Measurements from ENCODE around the gene TRAPPC12.
A peak's percentile ranks its signal among the peaks of the same experiment; 100 is the strongest.
"Not testable (repeated sequence)": the region's sequence is repeated elsewhere in the genome, so short reads cannot be mapped to it uniquely, and the experiment has no call there.

Gene TRAPPC12

DNA sequence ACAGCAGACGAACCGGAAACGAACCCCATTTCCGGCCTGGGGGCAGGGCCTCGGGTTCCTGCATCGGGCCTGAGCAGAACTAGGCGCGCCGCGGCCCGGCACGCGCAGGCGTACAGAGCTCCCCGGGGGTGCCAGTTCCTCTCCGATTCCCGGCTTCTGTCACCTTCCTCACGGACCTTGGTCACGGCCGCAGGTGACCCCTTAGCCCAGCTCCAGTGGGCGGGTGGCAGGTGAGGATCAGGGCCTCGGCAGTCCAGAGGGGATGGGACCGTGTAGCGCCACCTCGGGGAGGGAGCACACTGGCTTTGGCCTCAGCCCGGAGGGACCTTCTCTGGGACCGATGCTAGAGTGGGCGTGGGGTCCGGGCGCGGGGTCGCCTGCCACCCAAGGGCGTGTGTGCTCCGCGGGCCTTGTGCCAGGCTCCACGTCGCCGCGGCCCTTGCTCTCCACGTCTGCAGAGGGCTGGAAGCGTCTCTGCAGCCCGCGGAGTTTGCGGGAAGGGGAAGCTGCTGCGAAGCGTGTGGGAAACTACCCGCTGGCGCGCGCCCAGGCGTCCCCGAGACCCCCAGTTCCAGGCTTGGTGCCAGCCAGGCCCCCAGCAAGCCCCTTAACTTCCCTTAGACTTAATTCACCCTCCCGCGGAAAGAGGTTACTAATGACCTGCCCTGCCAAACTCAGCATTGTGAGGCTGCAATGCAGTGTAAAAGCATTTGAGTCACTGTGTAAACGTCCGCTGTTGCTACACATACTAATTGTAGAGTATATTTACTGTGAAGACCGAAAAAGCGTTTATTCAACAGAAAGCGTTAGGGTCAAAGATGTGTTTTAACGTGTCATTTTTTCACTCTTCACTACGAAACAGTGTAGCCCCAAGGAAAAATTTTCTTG lies at the start of gene TRAPPC12:
Gene TRAPPC12 (plus strand): TSS at position 48 of the 888 bp plus-strand sequence. CDS start 7,930 bp downstream, outside the sequence.
- peak; percentile 85 for DNase-seq (ENCODE audit: low read depth)

DNA sequence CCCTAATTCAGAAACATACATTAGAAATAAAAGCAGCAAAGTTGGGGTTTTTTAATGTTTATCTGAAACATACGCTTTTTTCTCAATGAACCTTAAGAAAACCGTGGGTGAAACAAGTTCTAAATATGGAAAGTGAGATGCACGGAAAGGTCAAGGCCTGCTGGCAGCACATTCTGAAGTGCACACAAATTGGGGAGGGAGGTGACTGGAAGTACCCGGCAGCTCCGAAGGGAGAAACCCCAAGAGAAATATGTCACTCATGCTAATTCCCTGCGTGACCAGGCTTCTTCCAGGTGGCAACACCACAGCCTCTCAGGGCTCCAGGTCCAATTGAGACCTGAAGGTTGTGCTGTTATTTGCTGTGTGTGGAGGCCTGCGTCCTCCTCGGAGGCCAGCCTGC lies 47.4 kb upstream of the TRAPPC12 start:
- DNase-seq (ENCODE audit: low read depth) = no peak

DNA sequence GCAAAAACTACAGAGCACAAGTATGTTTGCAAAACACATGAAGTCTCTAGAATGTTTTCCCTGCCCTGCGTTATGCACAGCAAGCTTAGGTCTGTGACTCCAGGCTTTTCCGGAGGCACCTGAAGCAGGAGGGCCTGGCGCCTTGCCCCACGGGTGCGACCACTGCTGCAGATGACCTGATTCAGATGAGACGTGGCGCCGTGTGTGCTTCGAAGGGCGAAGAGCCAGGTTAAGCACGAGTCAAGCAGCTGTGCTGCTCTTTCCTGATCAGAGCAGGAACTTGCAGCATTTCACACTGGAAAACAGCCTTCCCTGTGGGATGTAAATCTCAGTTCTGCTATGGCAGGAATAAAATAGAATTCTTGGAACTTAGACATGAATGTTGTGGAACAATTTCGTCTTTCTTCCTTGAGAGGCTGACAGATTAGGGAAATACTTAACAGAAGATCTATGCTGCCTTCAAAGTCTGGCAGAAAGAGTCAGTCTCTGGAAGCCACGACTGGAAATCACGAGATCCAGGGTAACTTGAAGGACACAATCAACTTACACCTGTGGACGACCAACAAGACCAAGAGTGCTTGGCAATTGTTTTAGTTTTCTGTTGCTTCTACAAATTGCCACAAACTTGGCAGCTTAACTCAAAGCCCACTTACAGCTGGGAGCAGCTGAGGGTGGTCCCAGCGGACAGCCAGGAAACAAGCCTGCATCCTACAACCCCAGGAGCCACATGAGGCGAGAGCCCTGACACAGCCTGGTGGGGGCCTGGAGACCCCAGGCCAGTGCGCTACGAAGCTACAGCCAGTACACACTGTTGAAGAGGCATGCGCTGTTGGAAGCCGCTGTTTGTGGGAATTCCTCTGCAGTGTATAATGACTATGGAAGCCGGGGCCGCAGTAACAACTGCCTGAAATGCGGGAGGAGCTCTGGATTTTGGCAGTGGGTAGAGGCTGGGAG lies 44.8 kb upstream of the TRAPPC12 start:
- no peak for DNase-seq (ENCODE audit: low read depth)

DNA sequence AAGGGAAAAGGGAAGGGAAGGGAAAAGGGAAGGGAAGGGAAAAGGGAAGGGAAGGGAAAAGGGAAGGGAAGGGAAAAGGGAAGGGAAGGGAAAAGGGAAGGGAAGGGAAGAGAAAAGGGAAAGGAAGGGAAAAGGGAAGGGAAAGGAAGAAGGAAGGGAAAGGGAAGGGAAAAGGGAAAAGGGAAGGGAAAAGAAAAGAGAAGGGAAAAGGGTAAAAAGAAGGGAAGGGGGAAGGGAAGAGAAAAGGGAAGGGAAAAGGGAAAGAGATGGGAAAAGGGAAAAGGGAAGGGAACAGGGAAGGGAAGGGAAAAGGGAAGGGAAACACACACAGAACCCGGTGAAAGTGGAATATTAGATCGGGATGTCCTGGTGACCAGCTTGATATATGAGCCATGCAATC lies 42.6 kb upstream of the TRAPPC12 start:
- no peak for DNase-seq (ENCODE audit: low read depth)

DNA sequence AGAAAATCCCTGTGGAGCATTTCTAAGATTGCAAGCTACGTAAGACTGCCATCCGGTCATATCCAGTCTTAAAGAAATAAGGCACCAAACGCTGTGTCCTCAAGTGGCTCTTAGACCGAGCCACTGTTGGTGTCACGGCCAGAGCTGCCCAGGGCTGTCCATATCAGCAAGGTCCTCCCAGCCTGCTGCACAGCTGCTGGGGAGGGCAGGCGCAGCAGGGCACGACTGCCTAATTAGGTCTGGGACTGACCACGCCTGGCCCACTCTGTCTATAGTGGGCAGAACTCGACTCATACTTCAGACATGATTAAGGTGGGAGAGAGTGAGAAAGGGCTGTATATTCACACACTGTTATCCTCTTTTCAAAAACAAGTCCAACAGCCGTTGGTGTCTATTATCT lies 41.2 kb upstream of the TRAPPC12 start:
- DNase-seq (ENCODE audit: low read depth) = no peak

DNA sequence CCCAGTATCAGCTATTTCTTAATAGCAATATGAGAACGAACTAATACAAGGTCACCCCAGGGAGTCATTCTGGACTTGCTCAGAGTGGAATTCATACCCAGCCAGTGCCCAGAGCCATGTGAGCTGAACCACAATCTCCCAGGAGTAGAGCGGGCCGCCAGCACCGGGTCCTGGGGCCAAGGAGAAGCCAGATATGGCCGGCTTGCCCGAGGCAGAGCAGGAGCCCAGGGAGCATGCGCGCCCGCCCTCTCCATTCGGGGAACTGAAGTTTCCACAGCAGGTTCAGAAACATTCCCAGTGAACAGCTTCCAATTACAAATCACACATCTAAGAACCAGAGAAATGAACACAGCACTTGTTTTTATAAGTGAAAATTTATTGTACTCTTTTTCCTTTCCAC lies 39.4 kb upstream of the TRAPPC12 start:
- DNase-seq (ENCODE audit: low read depth) = no peak

DNA sequence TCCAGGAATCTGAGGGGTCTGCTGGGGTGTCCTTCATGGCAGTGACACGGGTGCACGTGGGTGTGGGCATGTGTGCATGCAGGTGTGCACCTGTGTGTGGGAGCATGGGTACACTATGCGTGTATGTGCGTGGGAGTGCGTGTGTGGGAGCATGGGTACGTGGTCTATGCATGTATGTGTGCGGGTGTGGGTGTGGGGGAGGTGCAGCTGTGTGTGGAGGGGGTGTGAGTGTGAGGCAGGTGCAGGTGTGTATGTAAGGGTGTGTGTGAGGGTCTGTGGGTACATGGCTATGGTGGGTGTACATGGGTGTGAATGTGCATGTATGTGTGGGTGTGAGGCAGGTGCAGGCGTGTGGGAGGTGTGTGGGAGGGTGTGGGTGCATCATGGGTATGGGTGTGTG lies 38.2 kb upstream of the TRAPPC12 start:
- DNase-seq (ENCODE audit: low read depth) = no peak

DNA sequence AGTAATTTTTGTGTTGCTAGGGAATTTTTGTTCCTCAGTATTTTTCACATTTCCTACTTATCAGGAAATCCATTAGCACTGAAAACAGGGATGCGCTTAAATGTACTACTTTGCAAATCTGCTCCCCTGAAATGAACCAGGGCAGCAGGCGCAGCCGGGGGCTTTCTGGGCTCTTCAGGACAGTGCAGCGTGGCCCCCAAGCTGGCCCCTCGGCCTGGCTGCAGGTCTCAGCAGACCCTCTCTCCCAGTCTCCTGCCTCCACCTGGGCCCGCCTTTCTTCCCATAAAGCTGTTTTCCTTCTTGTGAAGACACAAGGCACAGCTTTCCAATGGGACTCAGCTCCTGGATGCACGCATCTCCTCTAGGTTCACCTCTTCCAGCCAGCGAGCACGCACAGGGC lies 37.2 kb upstream of the TRAPPC12 start:
- no peak for DNase-seq (ENCODE audit: low read depth)

DNA sequence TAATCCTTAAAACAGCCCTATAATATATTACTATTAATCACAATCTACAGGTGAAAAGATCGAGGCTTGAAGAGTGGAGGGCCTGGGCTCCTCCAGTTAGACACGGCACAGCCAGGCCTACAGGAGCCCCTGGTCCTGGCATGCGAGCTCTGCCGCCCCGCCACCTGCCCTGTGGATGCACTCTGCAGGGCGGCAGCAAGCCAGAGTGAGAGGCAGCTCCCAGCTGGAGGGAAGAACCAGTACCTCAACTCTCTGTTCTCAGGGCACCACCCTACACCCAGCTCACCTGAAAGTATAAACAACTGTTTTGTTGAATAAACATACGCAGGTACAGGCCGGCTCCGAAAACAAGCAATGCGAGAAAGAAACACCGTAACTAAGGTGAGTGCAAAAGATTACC lies 36.5 kb upstream of the TRAPPC12 start:
- DNase-seq (ENCODE audit: low read depth) = no peak

DNA sequence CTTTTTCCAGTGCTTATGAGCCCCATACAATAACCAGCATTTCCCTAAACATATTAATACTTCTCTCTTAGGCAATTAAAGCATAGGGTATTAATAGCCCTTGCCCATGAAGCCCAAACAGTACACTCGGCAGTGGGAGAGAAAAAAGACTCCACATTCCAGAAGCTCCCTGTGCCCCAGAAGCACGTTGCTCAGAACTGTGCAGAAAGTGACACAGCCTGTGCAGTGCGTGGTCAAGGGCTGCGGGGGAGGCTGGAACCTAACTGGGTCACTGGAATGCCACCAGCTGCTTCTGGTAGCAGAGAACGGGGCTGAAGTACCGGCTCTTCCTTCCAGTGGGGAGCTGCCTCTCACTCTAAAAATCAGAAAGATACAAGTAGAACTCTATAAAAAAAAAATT lies 34.6 kb upstream of the TRAPPC12 start:
- DNase-seq (ENCODE audit: low read depth) = no peak

DNA sequence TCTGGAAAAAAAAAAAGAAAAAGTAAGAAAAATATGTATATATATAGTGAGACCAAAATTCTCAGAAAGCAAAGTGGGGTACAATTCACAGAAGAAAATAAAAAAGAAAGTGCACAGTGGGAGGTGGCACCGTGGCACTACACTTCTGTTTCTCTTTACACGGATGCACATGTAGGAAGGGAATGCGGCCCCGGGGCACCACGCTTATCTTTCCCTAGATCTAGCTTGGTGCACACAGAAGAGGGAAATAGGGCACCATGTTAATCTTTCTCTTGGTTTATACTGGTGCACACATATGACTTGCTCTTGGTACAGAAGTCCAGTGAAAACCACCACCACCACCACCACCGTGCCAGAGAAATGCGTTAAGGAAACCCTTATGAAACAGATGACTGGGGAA lies 33.9 kb upstream of the TRAPPC12 start:
- no peak for DNase-seq (ENCODE audit: low read depth)

DNA sequence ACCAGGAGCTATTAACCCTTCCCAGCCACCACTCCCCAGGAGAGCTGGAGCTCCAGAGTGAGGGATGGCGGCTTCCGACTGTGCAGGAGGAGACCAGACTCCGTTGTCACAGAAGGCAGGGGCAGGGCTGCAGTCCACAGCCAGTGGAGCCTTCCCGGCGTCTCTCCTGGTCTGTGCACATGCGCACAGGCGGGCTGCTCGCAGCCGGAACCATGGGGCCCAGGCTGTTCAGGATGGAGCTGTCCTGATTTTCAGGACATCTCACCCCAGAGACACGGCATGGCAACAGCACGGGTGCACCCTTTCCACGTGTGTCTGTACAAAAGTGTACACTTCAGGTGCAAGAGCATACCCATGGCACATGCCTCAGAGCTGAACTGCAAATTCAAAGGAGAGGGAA lies 30.7 kb upstream of the TRAPPC12 start:
- no peak for DNase-seq (ENCODE audit: low read depth)

DNA sequence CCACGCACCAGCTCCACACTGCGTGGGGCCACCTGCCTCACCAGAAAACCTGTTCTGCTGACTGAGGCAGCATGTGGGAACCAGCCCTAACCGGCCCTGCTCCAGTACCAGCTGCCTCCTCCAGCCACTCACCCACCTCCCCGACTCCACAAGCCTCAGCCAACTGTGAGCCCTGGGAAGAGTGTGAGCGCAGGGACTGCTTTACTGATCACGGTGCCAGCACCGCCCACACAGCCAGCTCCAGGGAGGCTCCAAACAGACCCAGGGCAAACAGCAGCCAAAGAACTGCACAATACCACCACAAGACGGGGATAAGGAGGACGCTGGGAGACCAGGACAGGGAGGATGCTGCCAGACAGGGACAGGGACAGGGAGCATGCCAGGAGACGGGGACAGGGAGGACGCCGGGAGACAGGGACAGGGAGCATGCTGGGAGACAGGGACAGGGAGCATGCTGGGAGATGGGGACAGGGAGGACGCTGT lies 30.2 kb upstream of the TRAPPC12 start:
- DNase-seq (ENCODE audit: low read depth) = no peak

DNA sequence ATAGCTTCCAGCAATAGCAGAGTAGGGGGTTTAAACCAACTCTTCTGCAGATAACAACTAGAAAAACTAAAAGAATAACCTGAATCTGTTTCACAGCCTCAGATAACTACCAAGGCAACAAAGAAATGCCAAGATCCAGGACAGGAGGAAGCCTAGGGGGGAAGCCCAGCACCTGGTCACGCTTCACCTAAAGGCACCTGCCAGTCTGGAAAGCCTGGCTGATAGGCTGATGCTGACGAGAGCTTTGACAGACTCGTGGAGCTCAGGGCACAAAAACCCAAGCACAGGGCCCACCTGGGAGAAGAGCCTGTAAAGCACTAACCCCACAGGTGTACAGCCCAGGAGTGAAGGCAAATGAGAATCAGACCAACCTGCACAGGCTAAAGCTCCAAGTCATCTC lies 24.5 kb upstream of the TRAPPC12 start:
- no peak for DNase-seq (ENCODE audit: low read depth)

DNA sequence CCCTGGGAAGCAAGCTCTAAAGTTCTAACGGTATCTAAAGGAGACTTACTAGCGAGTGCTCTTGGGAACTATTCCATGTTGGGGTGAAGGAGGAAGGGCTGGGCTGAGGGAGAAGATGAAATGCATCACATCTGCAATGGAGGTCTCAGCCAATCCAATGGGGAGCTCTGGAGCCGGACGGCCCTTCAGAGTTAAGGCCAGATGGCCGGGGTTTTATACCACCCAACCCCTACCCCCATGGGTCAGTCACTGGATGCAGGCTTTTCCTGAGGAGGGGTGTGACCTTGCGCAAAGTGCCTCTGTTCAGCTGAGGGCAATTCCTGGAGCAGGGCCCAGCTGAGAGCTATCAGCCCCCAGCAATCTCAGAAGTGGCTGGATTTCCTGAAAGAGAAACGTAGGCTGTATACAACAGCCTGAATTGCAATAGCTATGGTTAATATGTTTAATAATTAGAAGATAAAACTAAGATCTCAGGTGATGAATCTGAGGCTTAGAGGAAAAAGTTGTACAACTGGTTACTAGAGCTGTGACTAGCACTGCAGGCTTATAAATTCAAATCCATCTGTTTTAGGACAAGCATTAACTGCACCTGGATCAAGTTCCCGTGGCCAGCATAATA lies 23.4 kb upstream of the TRAPPC12 start:
- DNase-seq (ENCODE audit: low read depth) = no peak

DNA sequence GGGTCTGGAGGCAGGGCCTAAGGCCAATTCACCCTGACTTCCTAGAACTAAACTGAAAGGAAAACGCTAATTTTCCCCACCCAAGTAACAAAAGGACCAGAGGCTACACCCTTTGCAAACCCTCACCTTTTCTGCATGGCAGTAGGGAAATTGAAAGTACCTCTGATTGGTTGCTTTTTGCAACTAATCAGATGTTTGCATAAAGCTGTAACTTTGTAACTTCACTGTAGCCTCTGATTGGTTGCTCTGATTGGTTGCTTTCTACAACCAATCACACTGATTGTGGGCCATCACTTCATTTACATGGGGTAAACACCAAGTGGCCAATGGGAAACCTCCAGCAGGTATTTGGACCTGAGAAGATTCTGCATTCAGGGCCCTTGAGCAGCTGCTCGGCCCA lies 22.7 kb upstream of the TRAPPC12 start:
- DNase-seq (ENCODE audit: low read depth) = no peak

DNA sequence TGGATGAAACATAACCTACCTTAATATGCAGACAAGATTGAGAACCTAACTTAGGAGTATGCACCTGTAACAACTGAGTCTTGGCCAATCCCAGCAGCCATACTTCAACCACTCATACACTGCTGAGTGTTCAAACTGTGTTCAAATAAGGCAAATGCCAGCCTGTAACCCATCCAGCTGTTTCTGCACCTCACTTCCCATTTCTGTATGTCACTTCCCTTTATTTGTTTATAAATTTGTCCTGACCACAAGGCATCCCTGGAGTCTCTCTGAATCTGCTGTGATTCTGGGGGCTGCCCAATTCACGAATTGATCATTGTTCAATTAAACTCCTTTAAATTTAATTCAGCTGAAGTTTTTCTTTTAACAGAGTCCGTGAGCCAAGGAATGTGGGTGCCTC lies 22.0 kb upstream of the TRAPPC12 start:
- not testable (repeated sequence) for DNase-seq (ENCODE audit: low read depth)

DNA sequence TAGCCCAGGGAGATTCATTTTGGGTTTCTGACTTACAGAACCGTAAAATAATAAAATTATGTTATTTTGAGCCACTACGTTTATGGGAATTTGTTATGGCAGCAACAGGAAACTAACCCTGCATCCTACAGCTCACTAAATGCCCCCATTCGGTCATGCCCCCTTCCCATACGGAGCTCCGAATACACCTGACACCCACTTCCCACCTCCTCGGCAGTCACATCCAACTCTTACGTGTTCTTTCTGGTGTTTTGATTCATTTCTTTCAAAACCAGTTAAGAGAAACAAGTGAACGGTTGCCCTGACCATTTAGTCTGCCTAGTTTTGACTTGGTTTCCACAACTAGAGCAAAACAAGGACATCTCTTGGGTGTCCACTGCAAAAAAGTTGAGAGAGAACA lies 21.6 kb upstream of the TRAPPC12 start:
- no peak for DNase-seq (ENCODE audit: low read depth)

DNA sequence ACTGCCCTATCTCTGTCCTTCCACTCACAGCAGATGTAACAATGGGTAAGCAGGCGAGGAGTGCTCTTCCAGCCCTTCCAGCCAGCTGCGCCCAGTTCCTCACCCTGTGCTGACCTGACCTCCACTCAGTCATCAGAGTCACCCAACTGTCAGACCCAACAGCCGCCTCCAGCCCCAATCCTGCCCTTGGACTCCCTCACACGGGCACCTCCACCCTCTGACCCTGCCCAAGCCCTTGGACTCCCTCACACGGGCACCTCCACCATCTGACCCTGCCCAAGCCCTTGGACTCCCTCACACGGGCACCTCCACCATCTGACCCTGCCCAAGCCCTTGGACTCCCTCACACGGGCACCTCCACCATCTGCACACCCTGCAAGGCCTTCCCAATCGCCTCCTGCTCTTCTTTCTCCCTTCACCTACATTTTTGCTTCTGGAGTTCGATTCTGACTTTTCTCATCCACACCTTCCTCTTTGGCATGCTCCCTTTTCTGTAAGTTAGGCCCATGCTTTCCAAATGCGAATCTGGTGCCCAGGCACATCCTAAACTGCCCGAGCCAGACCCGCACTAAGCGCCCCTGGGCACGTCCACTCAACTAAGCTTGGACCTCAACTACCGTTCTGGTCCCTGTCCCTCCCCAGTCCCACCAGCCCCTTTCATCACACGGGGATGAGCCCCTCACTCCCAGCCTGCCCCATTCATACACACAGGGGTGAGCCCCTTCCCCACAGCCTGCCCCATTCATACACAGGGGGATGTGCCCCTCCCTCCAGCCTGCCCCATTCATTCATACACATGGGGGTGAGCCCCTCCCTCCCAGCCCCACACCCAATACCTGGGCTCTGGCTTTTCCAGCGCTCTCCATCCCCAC lies 17.7 kb upstream of the TRAPPC12 start:
- DNase-seq (ENCODE audit: low read depth) = no peak

DNA sequence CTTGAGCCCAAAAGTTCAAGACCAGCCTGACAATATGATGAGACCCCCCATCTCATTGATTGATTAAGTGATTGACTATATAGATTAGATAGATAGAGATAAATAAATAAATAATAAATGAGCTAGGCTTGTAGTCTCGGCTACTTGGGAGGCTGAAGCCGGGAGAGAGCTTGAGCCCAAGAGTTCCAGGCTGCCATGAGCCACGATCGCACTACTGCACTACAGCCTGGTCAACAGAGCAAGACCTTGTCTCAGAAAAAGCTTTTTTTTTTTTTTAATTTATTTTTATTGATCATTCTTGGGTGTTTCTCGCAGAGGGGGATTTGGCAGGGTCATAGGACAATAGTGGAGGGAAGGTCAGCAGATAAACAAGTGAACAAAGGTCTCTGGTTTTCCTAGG lies 14.3 kb upstream of the TRAPPC12 start:
- no peak for DNase-seq (ENCODE audit: low read depth)

DNA sequence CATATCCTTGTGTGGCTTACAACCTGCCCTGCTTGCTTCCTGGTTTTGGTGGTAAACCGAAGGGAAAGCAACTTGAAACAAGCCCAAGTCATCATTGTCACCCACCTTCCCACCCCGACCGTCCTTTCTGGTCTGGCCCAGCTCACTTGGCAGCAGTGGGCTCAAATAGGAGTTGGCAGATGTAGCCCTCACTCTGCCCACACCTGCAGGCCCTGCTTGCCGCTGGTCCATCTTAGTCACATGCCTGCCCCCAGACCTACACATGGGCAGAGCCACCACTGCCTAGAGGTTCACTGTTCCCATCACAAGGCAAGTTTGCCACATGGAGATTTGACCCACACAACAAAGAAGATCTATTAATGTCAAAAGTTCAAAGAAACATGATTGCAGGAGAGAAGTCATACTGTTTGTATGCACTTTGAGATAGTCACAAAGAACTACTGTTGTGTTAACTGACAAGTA lies 11.2 kb upstream of the TRAPPC12 start:
- no peak for DNase-seq (ENCODE audit: low read depth)
